Smooth muscle cell of the umbilical artery (primary cell): Measurements from ENCODE around the gene RBM46. TPM values are rescaled to one million over a fixed set of nuclear protein-coding genes. Genes with fewer than 3 reads are reported as not detected.

Source experiments
- total RNA-seq: library from RNA; depleted of rRNA; stranded (reverse); fragments of >200 nt; gene quantifications from 2 replicates; pipeline ENCODE4 v1.2.3, GENCODE V29; 2014

Gene RBM46, protein sequence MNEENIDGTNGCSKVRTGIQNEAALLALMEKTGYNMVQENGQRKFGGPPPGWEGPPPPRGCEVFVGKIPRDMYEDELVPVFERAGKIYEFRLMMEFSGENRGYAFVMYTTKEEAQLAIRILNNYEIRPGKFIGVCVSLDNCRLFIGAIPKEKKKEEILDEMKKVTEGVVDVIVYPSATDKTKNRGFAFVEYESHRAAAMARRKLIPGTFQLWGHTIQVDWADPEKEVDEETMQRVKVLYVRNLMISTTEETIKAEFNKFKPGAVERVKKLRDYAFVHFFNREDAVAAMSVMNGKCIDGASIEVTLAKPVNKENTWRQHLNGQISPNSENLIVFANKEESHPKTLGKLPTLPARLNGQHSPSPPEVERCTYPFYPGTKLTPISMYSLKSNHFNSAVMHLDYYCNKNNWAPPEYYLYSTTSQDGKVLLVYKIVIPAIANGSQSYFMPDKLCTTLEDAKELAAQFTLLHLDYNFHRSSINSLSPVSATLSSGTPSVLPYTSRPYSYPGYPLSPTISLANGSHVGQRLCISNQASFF
- total RNA-seq: not detected in 2 replicates

DNA sequence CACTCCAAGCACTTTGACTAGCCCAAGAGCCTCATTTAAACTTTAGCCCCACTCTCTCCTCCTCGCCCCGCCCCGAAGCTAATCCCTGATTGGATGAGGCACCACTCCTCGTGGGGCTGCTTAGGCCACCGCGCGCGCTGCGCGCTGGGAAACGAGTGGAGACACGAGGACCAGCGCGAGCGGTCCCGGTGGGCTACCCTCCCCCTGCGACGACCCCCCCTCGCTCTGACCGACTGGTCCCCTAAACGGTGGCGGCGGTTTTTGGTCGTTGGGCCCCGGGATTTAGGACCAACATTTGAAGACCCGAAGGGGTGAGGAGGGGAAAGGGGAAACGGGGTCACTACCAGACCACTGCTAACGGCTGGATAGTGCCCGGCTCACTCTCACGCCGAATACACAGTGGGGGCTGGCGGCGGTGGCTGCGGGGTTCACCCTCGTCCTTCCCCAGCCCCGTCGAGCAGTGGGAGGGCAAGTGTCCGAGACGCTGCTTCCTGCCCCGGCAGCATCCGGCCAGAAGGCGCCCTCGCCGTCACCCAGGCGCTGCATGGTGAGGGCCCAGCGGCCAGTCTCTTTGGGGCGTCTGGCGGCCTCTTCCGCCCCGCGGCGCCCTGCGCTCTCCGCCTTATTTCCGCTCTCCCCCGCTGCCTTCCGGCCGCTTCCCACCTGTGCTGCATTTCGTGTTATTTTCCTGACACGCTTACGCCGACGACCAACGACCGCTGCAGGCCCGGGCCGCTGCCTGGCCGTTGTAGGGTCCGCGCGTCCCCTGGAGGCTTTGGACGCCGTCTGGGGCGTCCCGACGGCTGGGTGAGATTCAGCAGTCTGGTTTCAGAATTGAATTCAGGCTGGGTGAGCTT, at the start of gene RBM46:
Gene RBM46, plus strand, starts transcription at position 147 of the 857 bp plus-strand sequence. CDS start 15,481 bp downstream, outside the sequence.

DNA sequence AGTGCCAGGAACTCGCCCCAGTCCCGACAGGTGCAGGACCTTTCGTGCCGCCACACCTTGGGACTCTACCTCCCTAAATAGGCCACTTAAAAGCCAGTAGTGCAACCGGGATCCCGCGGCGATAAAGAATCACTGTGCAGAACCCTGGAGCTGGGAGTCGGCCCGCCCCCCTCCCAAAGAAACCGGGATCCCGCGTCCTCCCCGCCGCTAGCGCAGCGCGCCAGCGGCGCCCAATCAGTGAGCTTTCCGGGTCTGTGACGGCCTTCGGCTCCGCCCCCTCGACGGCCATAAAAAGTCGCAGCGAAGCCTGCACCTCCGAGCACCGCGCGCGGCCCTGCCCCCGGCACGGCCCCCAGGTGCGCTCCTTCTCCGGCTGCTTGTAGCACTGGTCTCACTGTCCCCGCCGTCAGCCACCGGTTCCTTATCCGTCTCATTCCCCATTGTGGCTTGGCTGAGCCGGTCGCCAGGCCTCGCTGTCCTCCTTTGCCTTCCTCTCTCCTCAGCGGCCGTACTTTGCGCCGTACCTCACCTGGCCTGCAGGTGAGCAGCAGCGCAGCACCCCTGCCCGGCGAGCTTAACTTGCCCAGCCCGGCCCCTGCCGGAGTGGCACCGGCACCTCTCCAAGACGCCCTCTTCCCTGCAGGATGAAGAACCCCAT, 37.3 kb upstream of the RBM46 start, which contains the start of gene LRAT:
Gene LRAT, plus strand, starts transcription at position 318 of the 658 bp plus-strand sequence. Its CDS starts 327 bp downstream, at position 645.

Other genes with a start within 250 kb of the RBM46 start
- 77.2 and 114 TPM in 2 replicates for gene PLRG1, start 230.9 kb upstream of the RBM46 start, total RNA-seq
- not detected in 2 replicates for gene FGB, start 218.3 kb upstream of the RBM46 start, total RNA-seq
- not detected in 2 replicates for gene FGA, start 190.5 kb upstream of the RBM46 start, total RNA-seq
- gene FGG, start 168.6 kb upstream of the RBM46 start, total RNA-seq: not detected in 2 replicates
- not detected in 2 replicates for gene LRAT, start 37.3 kb upstream of the RBM46 start, total RNA-seq